Stomach smooth muscle (tissue), 2 donors: ENCODE measurements around the gene AFG3L2.
"Not testable (repeated sequence)": the region's sequence is repeated elsewhere in the genome, so short reads cannot be mapped to it uniquely, and the experiment has no call there.

Experiments
- H3K27ac ChIP-seq: one replicate; pipeline ENCODE4 v1.7.0; 2013; ENCODE audit warnings: mild to moderate bottlenecking, low read length, inconsistent platforms
- H3K27me3 ChIP-seq, 2 donors: one replicate each; pipeline ENCODE4 v1.7.0; 2013; ENCODE audit warnings: low read length in 2 of 2; ENCODE audit not compliant: insufficient read depth in 2 of 2, control insufficient read depth in 1 of 2
- H3K36me3 ChIP-seq, 2 donors: one replicate each; pipeline ENCODE4 v1.7.0; 2013; ENCODE audit warnings: low read length in 2 of 2; ENCODE audit not compliant: control insufficient read depth in 2 of 2, insufficient read depth in 2 of 2
- H3K4me1 ChIP-seq: one replicate; pipeline ENCODE4 v1.7.0; 2013; ENCODE audit warnings: low read length; ENCODE audit not compliant: control insufficient read depth, insufficient read depth
- H3K4me3 ChIP-seq, 2 donors: one replicate each; pipeline ENCODE4 v1.7.0; 2013; ENCODE audit warnings: low read length in 2 of 2
- H3K9ac ChIP-seq, 2 donors: one replicate each; pipeline ENCODE4 v1.7.0; 2013; ENCODE audit warnings: low read length in 2 of 2, mild to moderate bottlenecking in 1 of 2
- H3K9me3 ChIP-seq, 2 donors: one replicate each; pipeline ENCODE4 v1.7.0; 2013; ENCODE audit warnings: low read length in 2 of 2; ENCODE audit not compliant: control insufficient read depth in 2 of 2
- donor health status: healthy.
- donor health status: Pancreatic carcinoma.

The AFG3L2 gene

DNA sequence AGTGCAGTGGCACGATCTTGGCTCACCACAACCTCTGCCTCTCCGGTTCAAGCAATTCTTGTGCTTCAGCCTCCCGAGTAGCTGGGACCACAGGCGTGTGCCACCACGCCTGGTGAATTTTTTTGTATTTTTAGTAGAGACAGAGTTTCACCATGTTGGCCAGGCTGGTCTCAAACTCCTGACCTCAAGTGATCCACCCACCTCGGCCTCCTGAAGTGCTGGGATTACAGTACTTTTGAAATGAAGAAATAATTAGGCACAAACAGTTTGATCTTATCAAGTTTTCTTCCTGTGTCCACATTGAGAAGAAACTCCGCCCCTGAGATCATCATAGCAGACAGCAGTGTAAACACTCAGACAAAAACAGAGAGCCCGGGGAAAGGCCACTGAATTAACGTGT is 33.7 kb upstream of the AFG3L2 start:
- not testable (repeated sequence) for H3K9me3 ChIP-seq, H3K4me1 ChIP-seq, H3K4me3 ChIP-seq, H3K36me3 ChIP-seq, H3K9ac ChIP-seq, H3K27ac ChIP-seq, H3K27me3 ChIP-seq

DNA sequence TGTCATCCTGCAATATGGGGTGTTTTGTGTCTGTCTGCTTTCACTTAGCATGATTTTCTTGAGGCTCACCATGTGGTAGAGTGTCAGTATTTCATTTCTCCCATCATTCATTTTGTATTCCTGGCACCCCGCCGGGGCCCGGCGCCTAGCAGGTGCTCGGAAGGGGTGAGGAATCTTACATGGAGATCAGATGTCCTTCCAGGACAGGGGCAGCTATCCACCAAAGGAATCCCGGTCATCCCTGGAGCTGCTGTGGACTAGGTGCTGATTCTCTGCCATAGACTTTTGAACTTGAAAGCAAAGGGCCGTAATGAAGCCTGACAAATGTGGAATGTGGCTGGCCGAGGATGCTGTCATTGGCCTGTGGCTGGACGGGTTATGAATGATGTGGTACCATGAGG is 33.1 kb upstream of the AFG3L2 start:
- Histone ChIP-seq H3K4me1 (peaks cover 9% of the 10 kb centered on the region), H3K9me3 (no peaks in the 10 kb centered on the region), H3K4me3 (no peak overlapping the region), H3K27ac (no peak overlapping the region), H3K36me3 (no peaks in the 10 kb centered on the region), H3K9ac (no peak overlapping the region), H3K27me3 (no peaks in the 10 kb centered on the region)

DNA sequence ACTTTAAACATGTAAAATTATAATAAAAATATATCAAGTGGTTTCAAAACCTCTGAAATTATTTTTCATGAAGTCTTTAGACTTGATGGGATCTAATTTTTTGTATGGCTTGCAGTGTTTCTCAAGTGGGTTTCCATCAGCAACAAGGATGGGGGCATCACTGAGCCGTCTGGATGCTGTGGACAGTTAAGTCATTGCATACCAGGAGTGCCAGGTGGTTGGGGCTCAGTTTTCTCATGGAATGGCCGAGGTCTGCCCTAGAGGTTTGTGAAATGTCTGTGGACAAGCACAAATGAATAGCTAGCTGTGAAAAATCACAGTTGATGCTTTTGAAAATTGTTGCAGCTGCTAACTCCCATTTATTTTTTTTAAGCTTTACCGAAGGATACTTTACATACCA is 32.4 kb upstream of the AFG3L2 start:
- H3K9ac ChIP-seq, result no peak overlapping the region
- peaks cover 9% of the 10 kb centered on the region for H3K4me1 ChIP-seq
- no peak overlapping the region for H3K4me3 ChIP-seq
- no peaks in the 10 kb centered on the region for H3K27me3 ChIP-seq
- H3K36me3 ChIP-seq, result no peaks in the 10 kb centered on the region
- no peak overlapping the region for H3K27ac ChIP-seq
- H3K9me3 ChIP-seq, result no peaks in the 10 kb centered on the region

DNA sequence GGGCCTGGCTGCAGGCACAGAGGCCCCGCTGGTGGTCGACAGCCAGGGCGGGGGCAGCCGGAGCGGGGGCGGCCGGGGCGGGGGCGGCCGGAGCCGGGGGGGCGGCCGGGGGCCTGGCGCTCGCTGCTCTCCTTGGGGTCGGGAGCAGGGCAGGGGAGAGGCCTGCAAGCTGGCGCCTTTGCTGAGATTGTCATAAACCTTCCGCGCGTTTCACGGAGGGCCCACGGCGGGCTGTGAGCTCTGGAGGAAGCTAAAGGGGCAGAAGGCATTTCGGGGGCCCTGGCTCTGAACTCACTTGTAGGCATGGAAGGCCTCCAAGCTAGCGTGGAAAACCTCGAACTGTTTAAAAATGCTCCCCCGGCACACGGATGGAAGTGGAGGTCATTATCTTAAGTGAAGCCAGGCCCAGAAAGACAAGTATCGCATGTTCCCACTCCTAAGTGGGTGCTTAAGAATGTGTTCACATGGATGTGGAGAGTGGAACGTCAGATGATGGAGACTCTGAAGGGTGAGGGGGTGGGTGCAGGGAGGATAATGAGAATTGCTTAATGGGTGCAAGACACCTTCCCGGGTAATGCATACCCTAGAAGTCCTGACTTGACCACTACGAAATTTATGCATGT is 31.3 kb upstream of the AFG3L2 start:
- no peaks in the 10 kb centered on the region for H3K27me3 ChIP-seq
- peaks cover 9% of the 10 kb centered on the region for H3K4me1 ChIP-seq
- H3K9me3 ChIP-seq, result no peaks in the 10 kb centered on the region
- peak overlapping the region; percentile 75 to 83 for H3K4me3 ChIP-seq
- H3K27ac ChIP-seq, result peak overlapping the region; percentile 41
- H3K36me3 ChIP-seq, result no peaks in the 10 kb centered on the region
- peak overlapping the region; percentile 77 to 80 for H3K9ac ChIP-seq

DNA sequence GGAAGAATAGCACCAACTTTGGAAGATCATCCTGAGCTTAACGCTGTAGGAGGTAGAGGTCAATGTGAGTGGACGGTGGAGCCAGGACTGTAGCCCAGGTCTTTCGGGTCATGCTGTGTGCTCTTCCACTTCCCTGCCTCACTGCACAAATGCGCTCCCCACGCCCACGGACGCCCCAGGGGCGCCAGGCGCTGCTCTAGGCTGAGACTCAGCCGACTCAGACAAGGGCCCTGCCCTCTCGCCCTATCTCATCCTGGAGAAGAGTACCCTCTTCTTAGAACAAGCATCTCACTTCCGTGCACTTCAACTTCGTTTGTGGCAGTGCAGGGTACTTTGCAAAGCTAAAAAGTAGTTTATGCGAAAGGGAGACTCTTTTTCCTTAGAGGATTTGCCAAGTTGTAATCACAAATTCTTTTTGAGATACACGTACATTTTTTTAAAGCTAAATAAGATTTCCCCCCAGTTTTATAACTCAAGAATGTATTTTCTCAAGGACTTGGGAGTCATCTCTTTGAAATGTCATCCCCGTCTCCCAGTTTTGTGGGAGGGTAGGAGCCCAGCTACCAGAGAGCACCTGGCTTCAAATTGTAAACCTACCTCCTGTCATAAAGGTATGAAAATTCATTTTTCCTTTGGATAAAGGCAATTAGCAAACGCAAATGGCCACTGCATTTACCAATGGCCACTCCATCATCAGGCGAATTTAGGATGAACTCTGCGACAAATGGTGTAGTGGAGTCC is 29.5 kb upstream of the AFG3L2 start:
- H3K9ac ChIP-seq, result no peak overlapping the region
- H3K27me3 ChIP-seq, result no peaks in the 10 kb centered on the region
- H3K27ac ChIP-seq, result no peak overlapping the region
- no peaks in the 10 kb centered on the region for H3K9me3 ChIP-seq
- peaks cover 9% of the 10 kb centered on the region for H3K4me1 ChIP-seq
- peak overlapping the region in 1 of 2 donors; percentile 3 for H3K4me3 ChIP-seq
- no peaks in the 10 kb centered on the region for H3K36me3 ChIP-seq

DNA sequence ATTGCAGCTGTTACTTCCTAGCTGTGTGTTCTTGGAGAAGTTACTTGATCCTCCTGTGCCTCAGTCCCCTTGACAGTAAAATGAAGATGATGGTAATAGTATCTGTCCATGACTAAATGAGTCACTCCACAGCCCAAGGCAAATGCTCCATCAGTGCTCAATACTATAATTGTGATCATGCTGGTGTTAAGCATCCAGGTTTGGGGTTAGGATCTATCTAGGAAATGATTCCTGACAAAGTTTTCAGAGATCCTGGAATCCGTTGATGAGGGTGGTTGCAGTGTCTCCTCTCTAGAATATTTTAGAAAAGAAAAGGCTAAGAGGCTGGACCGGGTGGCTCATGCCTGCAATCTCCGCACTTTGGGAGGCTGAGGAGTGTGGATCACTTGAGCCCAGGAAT is 28.0 kb upstream of the AFG3L2 start:
- H3K36me3 ChIP-seq, result no peaks in the 10 kb centered on the region
- H3K27ac ChIP-seq, result no peak overlapping the region
- H3K27me3 ChIP-seq, result no peaks in the 10 kb centered on the region
- H3K9ac ChIP-seq, result no peak overlapping the region
- no peaks in the 10 kb centered on the region for H3K9me3 ChIP-seq
- no peak overlapping the region for H3K4me3 ChIP-seq
- H3K4me1 ChIP-seq, result peaks cover 7% of the 10 kb centered on the region

DNA sequence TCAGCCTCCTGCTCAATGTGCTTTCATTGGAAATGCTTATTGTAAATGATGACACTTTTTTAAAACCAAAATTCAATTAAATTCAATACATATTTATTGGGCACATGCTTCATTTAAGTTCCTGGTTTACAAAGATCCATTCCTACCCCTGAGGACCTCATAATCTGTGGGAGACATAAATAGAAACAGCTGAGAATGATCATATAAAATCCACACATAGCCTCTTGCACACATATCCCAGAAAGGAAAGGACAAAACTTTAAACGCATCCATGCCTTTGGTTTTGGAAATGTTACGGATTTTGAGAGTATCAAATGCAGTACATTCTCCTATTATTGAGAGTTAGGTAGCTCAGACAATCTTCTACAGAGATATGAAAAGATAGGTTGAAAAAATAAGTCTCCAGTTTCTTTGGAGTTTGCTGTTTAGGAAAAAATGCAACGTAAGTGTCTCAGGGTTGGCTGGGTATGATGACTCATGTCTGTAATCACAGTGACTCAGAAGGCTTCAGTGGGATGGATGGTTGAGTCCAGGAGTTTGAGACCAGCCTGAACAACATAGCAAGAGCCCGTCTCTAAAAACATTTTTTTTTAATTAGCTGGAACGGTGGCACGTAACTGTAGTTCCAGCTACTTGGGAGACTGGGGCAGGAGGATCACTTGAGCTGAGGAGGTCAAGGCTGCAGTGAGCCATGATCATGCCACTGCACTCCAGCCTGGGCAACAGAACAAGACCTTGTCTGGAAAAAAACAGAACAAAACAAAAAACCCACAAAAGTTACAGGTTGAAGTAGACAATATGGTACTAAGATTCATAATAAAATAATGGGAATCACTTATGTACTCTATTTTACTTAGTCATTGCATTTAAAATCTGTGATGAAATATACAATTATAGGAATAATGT is 26.8 kb upstream of the AFG3L2 start:
- no peaks in the 10 kb centered on the region for H3K27me3 ChIP-seq
- H3K9ac ChIP-seq, result no peak overlapping the region
- H3K9me3 ChIP-seq, result no peaks in the 10 kb centered on the region
- H3K36me3 ChIP-seq, result no peaks in the 10 kb centered on the region
- H3K4me3 ChIP-seq, result no peak overlapping the region
- peaks cover 4% of the 10 kb centered on the region for H3K4me1 ChIP-seq
- H3K27ac ChIP-seq, result no peak overlapping the region

DNA sequence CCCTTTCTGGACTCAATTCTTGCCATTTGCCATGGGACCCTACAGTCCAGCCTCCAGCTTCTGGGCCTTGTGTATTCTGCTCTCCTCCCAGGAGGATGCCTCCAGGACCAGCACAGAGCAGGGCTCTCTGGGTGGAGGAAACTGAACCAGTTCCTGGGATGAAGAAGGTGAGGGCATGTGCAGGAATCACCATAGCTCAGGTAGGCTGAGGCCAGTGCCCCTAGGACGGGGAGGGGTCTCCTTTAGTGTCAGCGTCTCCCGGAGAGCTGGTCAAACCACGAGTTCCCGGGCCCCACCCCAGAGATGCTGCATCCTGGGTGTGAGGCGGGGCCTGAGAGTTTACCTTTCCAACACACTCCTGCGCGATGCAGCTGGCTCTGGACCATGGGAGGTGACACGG is 24.9 kb upstream of the AFG3L2 start:
- Histone ChIP-seq H3K9me3 (no peaks in the 10 kb centered on the region), H3K4me3 (no peak overlapping the region), H3K9ac (no peak overlapping the region), H3K27ac (no peak overlapping the region), H3K36me3 (no peaks in the 10 kb centered on the region), H3K4me1 (no peaks in the 10 kb centered on the region), H3K27me3 (no peaks in the 10 kb centered on the region)

DNA sequence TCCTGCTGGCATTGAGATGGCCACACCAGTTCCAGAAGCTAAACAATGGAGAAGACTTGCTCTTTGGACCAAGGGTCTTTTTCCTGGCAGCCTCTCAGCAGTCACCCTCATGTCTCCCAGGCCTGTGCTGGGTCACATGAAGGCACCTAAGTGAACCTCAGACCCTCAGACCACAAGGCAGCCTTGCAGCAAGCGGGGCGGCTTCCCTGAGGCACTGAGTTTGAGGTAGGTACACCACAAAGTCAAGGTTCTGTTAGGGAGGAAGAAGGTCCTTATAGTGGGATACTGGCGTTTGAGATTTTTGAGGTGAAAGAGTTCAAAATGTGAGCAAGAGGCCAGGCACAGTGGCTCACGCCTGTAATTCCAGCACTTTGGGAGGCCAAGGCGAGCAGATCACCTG is 22.2 kb upstream of the AFG3L2 start:
- no peaks in the 10 kb centered on the region for H3K36me3 ChIP-seq
- H3K9me3 ChIP-seq, result no peaks in the 10 kb centered on the region
- no peaks in the 10 kb centered on the region for H3K4me1 ChIP-seq
- no peak overlapping the region for H3K9ac ChIP-seq
- no peaks in the 10 kb centered on the region for H3K27me3 ChIP-seq
- H3K4me3 ChIP-seq, result no peak overlapping the region
- H3K27ac ChIP-seq, result no peak overlapping the region

DNA sequence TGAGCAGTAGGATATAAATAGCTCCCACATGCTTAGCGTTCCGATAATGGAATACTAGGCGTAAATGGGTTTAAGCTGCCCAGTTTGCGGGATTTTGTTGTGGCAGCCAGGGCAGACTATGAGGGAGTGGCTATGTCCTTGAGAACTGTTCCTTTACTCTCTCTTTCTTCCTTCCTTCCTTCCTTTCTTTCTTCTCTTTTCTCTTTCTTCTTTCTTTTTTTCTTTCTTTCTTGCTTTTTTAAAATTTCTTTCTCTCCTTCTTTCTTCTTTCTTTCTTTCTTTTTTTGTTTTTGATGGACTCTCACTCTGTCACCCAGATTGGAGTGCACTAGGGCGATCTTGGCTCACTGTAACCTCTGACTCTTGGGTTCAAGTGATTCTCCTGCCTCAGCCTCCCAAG is 21.6 kb upstream of the AFG3L2 start:
- Histone ChIP-seq H3K27me3 (no peaks in the 10 kb centered on the region), H3K4me3 (no peak overlapping the region), H3K4me1 (no peaks in the 10 kb centered on the region), H3K27ac (no peak overlapping the region), H3K9me3 (no peaks in the 10 kb centered on the region), H3K9ac (no peak overlapping the region), H3K36me3 (no peaks in the 10 kb centered on the region)
